ENCODE data around the gene ARIH1. TPM values are rescaled to one million over a fixed set of nuclear protein-coding genes. Genes with fewer than 3 reads are reported as not detected.
A peak's percentile ranks its signal among the peaks of the same experiment; 100 is the strongest.

Gene ARIH1
- polyA plus RNA-seq, 1 of the 3 experiments (the other 2 are of a cell fraction): 48.3 TPM

DNA sequence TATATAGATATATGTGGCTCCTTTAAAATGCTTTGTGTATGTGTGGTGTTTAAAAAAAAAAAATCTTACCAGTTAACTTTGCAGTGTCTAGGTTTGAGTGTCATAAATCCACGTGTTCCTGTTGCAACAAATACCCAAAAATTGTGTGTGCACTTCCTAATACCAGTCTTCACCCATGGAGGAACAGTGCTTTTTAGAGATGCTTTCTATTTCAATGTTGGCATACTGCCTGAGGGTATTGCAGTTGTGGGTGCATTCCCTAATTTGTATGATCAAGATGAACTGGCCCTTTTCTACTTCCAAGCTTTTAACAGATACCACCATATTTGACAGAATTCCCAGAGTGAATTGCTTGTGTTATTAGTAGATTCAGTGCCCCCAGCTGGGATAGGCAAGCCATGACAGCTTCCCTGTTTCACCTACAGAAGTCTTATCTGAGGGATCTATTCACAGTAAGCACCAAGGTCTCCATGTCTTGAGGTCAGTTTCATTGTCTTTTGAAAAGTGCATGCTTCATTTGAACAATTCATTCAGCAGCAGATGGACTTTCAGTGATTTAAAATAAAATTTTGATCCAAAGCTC is 111.4 kb downstream of the ARIH1 start:
- H3K27ac ChIP-seq (ENCODE audit: low read depth in 2 of 2, low read length in 1 of 2): no peak overlapping the region; a peak in 1 of 4 replicates
- no peak for DNase-seq
- TF ChIP-seq, protein P1, sequence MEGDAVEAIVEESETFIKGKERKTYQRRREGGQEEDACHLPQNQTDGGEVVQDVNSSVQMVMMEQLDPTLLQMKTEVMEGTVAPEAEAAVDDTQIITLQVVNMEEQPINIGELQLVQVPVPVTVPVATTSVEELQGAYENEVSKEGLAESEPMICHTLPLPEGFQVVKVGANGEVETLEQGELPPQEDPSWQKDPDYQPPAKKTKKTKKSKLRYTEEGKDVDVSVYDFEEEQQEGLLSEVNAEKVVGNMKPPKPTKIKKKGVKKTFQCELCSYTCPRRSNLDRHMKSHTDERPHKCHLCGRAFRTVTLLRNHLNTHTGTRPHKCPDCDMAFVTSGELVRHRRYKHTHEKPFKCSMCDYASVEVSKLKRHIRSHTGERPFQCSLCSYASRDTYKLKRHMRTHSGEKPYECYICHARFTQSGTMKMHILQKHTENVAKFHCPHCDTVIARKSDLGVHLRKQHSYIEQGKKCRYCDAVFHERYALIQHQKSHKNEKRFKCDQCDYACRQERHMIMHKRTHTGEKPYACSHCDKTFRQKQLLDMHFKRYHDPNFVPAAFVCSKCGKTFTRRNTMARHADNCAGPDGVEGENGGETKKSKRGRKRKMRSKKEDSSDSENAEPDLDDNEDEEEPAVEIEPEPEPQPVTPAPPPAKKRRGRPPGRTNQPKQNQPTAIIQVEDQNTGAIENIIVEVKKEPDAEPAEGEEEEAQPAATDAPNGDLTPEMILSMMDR (IDR thresholded peaks at IDR 0.05): peak; percentile 42
- TF ChIP-seq RAD21 (IDR thresholded peaks at IDR 0.05; ENCODE audit: low read length) (peak; percentile 38), CHD2 (IDR thresholded peaks at IDR 0.05; ENCODE audit: low read length, partially characterized antibody) (no peak)
- POLR2A ChIA-PET: no interaction called here
- CTCF ChIA-PET: interaction anchor here (1.0 to 2.0 kb wide), 3 partner anchors 8 to 18 kb away, joined by 3 to 22 read pairs (median 3); no protein-coding TSS in a partner anchor
- H3K27me3 ChIP-seq (ENCODE audit: insufficient read depth): no peaks in the 10 kb centered on the region
- no peak overlapping the region for H2AFZ ChIP-seq (ENCODE audit: low read depth)
- no peaks in the 10 kb centered on the region for H4K20me1 ChIP-seq (ENCODE audit: insufficient read depth)
- no peaks in the 10 kb centered on the region for H3K9me2 ChIP-seq
- H3K79me2 ChIP-seq (ENCODE audit: insufficient read depth): no peaks in the 10 kb centered on the region
- H3K9me3 ChIP-seq: no peaks in the 10 kb centered on the region
- WGBS (ENCODE audit: low lambda C conversion rate): 94% methylated on average over 1 of the region's 1 CpG
- no peaks in the 10 kb centered on the region; a peak in 1 of 4 replicates for H3K4me1 ChIP-seq (ENCODE audit: control insufficient read depth in 1 of 2, insufficient read depth in 2 of 2, low read depth in 1 of 2, low read length in 1 of 2)
- no peak overlapping the region for H3K4me2 ChIP-seq
- peaks cover 39 to 71% of the 10 kb centered on the region in 2 experiments for H3K36me3 ChIP-seq (replicated peaks in 1 of 2; ENCODE audit: control insufficient read depth in 1 of 2, insufficient read depth in 2 of 2, low read length in 1 of 2)
- no peaks in the 10 kb centered on the region for H3F3A ChIP-seq (replicated peaks; ENCODE audit: insufficient read depth)
- H3K4me3 ChIP-seq (ENCODE audit: low read depth in 2 of 2, low read length in 1 of 2): no peak overlapping the region
- H3K9ac ChIP-seq: no peak overlapping the region

DNA sequence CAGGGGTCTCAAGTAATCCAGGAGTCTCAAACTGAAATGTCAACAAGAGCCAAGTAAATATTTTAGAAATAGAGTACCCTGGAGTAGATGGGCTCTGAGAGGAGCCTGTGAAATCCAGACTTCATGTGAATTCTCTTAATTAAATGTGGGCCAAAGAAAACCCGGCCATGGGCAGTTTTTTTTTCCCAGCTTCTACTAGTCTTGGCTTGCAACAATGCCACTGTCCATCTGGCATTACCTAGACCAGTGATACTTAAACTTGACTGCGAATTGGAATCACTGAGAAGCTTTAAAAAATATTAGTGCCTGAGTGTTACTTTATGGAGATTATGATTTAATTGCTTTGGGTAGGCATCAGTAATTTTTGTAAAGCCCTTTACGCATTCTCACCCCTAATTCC is 114.0 kb downstream of the ARIH1 start:
- ChIA-PET POLR2A (no interaction called here), CTCF (interaction anchor here (3.2 kb wide), 1 partner anchor 11 kb away, joined by 23 read pairs; no protein-coding TSS in a partner anchor)

More for the DNA sequence above, 114.0 kb downstream of the ARIH1 start:
- no peak for TF ChIP-seq EP300 (IDR thresholded peaks at IDR 0.05; ENCODE audit: borderline replicate concordance in 1 of 2, low read depth in 1 of 2, low read length in 1 of 2)
- TF ChIP-seq, protein P2, sequence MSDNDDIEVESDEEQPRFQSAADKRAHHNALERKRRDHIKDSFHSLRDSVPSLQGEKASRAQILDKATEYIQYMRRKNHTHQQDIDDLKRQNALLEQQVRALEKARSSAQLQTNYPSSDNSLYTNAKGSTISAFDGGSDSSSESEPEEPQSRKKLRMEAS (IDR thresholded peaks at IDR 0.05; ENCODE audit: low read depth): no peak
- TF ChIP-seq, protein P3, sequence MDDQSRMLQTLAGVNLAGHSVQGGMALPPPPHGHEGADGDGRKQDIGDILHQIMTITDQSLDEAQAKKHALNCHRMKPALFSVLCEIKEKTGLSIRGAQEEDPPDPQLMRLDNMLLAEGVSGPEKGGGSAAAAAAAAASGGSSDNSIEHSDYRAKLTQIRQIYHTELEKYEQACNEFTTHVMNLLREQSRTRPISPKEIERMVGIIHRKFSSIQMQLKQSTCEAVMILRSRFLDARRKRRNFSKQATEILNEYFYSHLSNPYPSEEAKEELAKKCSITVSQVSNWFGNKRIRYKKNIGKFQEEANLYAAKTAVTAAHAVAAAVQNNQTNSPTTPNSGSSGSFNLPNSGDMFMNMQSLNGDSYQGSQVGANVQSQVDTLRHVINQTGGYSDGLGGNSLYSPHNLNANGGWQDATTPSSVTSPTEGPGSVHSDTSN (IDR thresholded peaks at IDR 0.05): no peak
- TF ChIP-seq, protein P4, sequence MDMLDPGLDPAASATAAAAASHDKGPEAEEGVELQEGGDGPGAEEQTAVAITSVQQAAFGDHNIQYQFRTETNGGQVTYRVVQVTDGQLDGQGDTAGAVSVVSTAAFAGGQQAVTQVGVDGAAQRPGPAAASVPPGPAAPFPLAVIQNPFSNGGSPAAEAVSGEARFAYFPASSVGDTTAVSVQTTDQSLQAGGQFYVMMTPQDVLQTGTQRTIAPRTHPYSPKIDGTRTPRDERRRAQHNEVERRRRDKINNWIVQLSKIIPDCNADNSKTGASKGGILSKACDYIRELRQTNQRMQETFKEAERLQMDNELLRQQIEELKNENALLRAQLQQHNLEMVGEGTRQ (IDR thresholded peaks at IDR 0.05; ENCODE audit: borderline replicate concordance, low read depth, low read length): no peak
- no peak for TF ChIP-seq YY1 (IDR thresholded peaks at IDR 0.05; ENCODE audit: low read depth)
- no peak for TF ChIP-seq RCOR1 (IDR thresholded peaks at IDR 0.05; ENCODE audit: low read length)
- TF ChIP-seq, protein P5, sequence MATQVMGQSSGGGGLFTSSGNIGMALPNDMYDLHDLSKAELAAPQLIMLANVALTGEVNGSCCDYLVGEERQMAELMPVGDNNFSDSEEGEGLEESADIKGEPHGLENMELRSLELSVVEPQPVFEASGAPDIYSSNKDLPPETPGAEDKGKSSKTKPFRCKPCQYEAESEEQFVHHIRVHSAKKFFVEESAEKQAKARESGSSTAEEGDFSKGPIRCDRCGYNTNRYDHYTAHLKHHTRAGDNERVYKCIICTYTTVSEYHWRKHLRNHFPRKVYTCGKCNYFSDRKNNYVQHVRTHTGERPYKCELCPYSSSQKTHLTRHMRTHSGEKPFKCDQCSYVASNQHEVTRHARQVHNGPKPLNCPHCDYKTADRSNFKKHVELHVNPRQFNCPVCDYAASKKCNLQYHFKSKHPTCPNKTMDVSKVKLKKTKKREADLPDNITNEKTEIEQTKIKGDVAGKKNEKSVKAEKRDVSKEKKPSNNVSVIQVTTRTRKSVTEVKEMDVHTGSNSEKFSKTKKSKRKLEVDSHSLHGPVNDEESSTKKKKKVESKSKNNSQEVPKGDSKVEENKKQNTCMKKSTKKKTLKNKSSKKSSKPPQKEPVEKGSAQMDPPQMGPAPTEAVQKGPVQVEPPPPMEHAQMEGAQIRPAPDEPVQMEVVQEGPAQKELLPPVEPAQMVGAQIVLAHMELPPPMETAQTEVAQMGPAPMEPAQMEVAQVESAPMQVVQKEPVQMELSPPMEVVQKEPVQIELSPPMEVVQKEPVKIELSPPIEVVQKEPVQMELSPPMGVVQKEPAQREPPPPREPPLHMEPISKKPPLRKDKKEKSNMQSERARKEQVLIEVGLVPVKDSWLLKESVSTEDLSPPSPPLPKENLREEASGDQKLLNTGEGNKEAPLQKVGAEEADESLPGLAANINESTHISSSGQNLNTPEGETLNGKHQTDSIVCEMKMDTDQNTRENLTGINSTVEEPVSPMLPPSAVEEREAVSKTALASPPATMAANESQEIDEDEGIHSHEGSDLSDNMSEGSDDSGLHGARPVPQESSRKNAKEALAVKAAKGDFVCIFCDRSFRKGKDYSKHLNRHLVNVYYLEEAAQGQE (IDR thresholded peaks at IDR 0.05; ENCODE audit: low read depth, low read length): no peak
- no peak for TF ChIP-seq POLR2AphosphoS5 (IDR thresholded peaks at IDR 0.05; ENCODE audit: low read depth, low read length)
- TF ChIP-seq ELF1 (IDR thresholded peaks at IDR 0.05): no peak
- no peak for TF ChIP-seq RAD21 (IDR thresholded peaks at IDR 0.05; ENCODE audit: low read length)
- no peak for TF ChIP-seq JUND (IDR thresholded peaks at IDR 0.05)
- TF ChIP-seq, protein P1 (IDR thresholded peaks at IDR 0.05): no peak
- TF ChIP-seq GABPA (IDR thresholded peaks at IDR 0.05; ENCODE audit: low read depth): no peak
- TF ChIP-seq GATA2 (CRISPR knock-in tag; IDR thresholded peaks at IDR 0.05): no peak
- TF ChIP-seq NRF1 (IDR thresholded peaks at IDR 0.05; ENCODE audit: low read depth, low read length): no peak
- TF ChIP-seq SMC3 (IDR thresholded peaks at IDR 0.05; ENCODE audit: low read depth, low read length): no peak
- no peak for TF ChIP-seq CHD2 (IDR thresholded peaks at IDR 0.05; ENCODE audit: low read length, partially characterized antibody)
- peaks cover 0 to 4% of the 10 kb centered on the region in 2 experiments; a peak in 1 of 4 replicates for H3K4me1 ChIP-seq (ENCODE audit: control insufficient read depth in 1 of 2, insufficient read depth in 2 of 2, low read depth in 1 of 2, low read length in 1 of 2)
- no peaks in the 10 kb centered on the region for H3K27me3 ChIP-seq (ENCODE audit: insufficient read depth)
- 96% methylated on average over 3 of the region's 3 CpGs for WGBS (ENCODE audit: low lambda C conversion rate)
- no peaks in the 10 kb centered on the region for H4K20me1 ChIP-seq (ENCODE audit: insufficient read depth)
- no peak overlapping the region for H3K9ac ChIP-seq
- DNase-seq: no peak
- no peak overlapping the region for H3K4me3 ChIP-seq (ENCODE audit: low read depth in 2 of 2, low read length in 1 of 2)
- no peaks in the 10 kb centered on the region for H3K9me3 ChIP-seq
- no peaks in the 10 kb centered on the region for H3K79me2 ChIP-seq (ENCODE audit: insufficient read depth)
- no peak overlapping the region for H2AFZ ChIP-seq (ENCODE audit: low read depth)
- no peak overlapping the region for H3K4me2 ChIP-seq
- H3K36me3 ChIP-seq (replicated peaks in 1 of 2; ENCODE audit: control insufficient read depth in 1 of 2, insufficient read depth in 2 of 2, low read length in 1 of 2): peaks cover 18 to 46% of the 10 kb centered on the region in 2 experiments
- peaks cover 6% of the 10 kb centered on the region for H3F3A ChIP-seq (replicated peaks; ENCODE audit: insufficient read depth)
- no peak overlapping the region for H3K27ac ChIP-seq (ENCODE audit: low read depth in 2 of 2, low read length in 1 of 2)
- no peaks in the 10 kb centered on the region for H3K9me2 ChIP-seq

Data from SK-N-SH (cell line).